Measurements from ENCODE around the gene HCRTR1.

Gene HCRTR1

GRCh38 chr1:31617218-31617915 is at the start of gene HCRTR1:
HCRTR1 (plus strand) TSS chr1:31617689; CDS start chr1:31619193, 1,504 bp downstream.
- no peak for DNase-seq

- DNase-seq: no peak
Observed at GRCh38 chr1:31567956-31568570, 49.4 kb upstream of the HCRTR1 start.

GRCh38 chr1:31568895-31569595 is 48.4 kb upstream of the HCRTR1 start:
- no peak for DNase-seq

GRCh38 chr1:31569596-31570173 is 47.8 kb upstream of the HCRTR1 start:
- DNase-seq: no peak

GRCh38 chr1:31570228-31570627 is 47.3 kb upstream of the HCRTR1 start:
- DNase-seq: no peak

- no peak for DNase-seq
Observed at GRCh38 chr1:31570906-31571305, 46.6 kb upstream of the HCRTR1 start.

GRCh38 chr1:31571340-31572295 is 45.9 kb upstream of the HCRTR1 start:
- no peak for DNase-seq

GRCh38 chr1:31572323-31573104 is 45.0 kb upstream of the HCRTR1 start:
- no peak for DNase-seq

- DNase-seq: no peak
Observed at GRCh38 chr1:31573261-31573660, 44.2 kb upstream of the HCRTR1 start.

GRCh38 chr1:31574749-31575368 is 42.6 kb upstream of the HCRTR1 start:
- peak; percentile 66 for DNase-seq

- DNase-seq: no peak
Observed at GRCh38 chr1:31575369-31576140, 41.9 kb upstream of the HCRTR1 start.

GRCh38 chr1:31576201-31576669 is 41.3 kb upstream of the HCRTR1 start, which contains the start of gene TINAGL1:
TINAGL1 (plus strand) TSS chr1:31576515; CDS start chr1:31577149, 634 bp downstream.
- DNase-seq: no peak

GRCh38 chr1:31576743-31577455 is 40.6 kb upstream of the HCRTR1 start:
- DNase-seq: no peak

GRCh38 chr1:31577515-31578192 is 39.8 kb upstream of the HCRTR1 start:
- no peak for DNase-seq

GRCh38 chr1:31579374-31579773 is 38.1 kb upstream of the HCRTR1 start:
- DNase-seq: no peak

- no peak for DNase-seq
Observed at GRCh38 chr1:31580513-31580870, 37.0 kb upstream of the HCRTR1 start.

GRCh38 chr1:31580891-31581603 is 36.4 kb upstream of the HCRTR1 start:
- DNase-seq: no peak
